Body of pancreas (tissue), 4 donors: Measurements from ENCODE around the gene NPTXR. TPM values are rescaled to one million over a fixed set of nuclear protein-coding genes. Genes with fewer than 3 reads are reported as not detected.
A peak's percentile ranks its signal among the peaks of the same experiment; 100 is the strongest.

Experiments used
- ATAC-seq: fragments of 150-250 bp; one replicate; pipeline ENCODE4 v1.9.1; 2016
- DNase-seq, 4 donors: peaks; one replicate each; pipeline ENCODE4 v3.0.0-alpha.2; 2019
- H3K27ac ChIP-seq, 4 donors: fragments of 200-600 bp; sonication (generic); 1 replicate in 3 of 4; 2 replicates in 1 of 4; pipeline versions ENCODE4 v1.5.1 to v1.6.1; 2016 to 2019; ENCODE audit warnings: mild to moderate bottlenecking in 1 of 4, mixed read lengths in 1 of 4, moderate library complexity in 1 of 4
- H3K27me3 ChIP-seq, 2 donors: fragments of 200-600 bp; sonication (generic); one replicate each; pipeline ENCODE4 v1.6.0; 2016; ENCODE audit warnings: mild to moderate bottlenecking in 1 of 2
- H3K36me3 ChIP-seq, 2 donors: fragments of 200-600 bp; sonication (generic); replicated peaks in 1 of 2; 2 replicates each; pipeline ENCODE4 v1.5.1; 2016; ENCODE audit warnings: low read depth in 2 of 2; ENCODE audit not compliant: insufficient read depth in 1 of 2
- H3K4me1 ChIP-seq: fragments of 200-600 bp; sonication (generic); one replicate; pipeline ENCODE4 v1.6.0; 2016
- H3K4me3 ChIP-seq, 2 donors: fragments of 200-600 bp; sonication (generic); 1 replicate in 1 of 2; 2 replicates in 1 of 2; pipeline ENCODE4 v1.5.1; 2016 to 2019
- H3K9me3 ChIP-seq, 3 donors: fragments of 200-600 bp; sonication (generic); 1 replicate in 2 of 3; 2 replicates in 1 of 3; pipeline ENCODE4 v1.5.1; 2016
- CTCF ChIP-seq, 7 experiments: fragments of 450-650 bp in 4 of 7; fragments of 200-600 bp in 3 of 7; sonication (generic) in 3 of 7; IDR thresholded peaks; one replicate each; pipeline ENCODE4 v1.5.1; 2016 to 2019; ENCODE audit warnings: antibody characterized with exemption in 7 of 7
- POLR2A ChIP-seq, 3 donors: fragments of 450-650 bp; IDR thresholded peaks; one replicate each; pipeline ENCODE4 v1.6.1; 2016; ENCODE audit warnings: antibody characterized with exemption in 3 of 3, mild to moderate bottlenecking in 2 of 3
- WGBS, 2 donors: methylation state at CpG; one replicate each; pipeline ENCODE4 v1.1.5; 2017; 5-methylcytosine and 5-hydroxymethylcytosine counted together
- intact Hi-C: fragments of 100-400 bp; cut with DNase I; formaldehyde crosslinking; loops from one replicate; pipeline ENCODE4 v1.15.1; 2023
- total RNA-seq, 2 donors: library from RNA; depleted of rRNA; stranded (reverse); fragments of >200 nt; gene quantifications; one replicate each; pipeline ENCODE4 v1.1.0, GENCODE V29; 2016

NPTXR gene
- total RNA-seq, 2 donors from 2014 or later = 6.0 to 10.5 TPM

- Histone ChIP-seq H3K36me3 (peaks cover 0 to 4% of the 10 kb centered on the region in 2 donors), H3K4me3 (no peak overlapping the region), H3K27me3 (no peaks in the 10 kb centered on the region), H3K27ac (no peak overlapping the region), H3K4me1 (peaks cover 16% of the 10 kb centered on the region), H3K9me3 (no peaks in the 10 kb centered on the region)
- TF ChIP-seq CTCF (IDR thresholded peaks at IDR 0.05) (no peak), POLR2A (IDR thresholded peaks at IDR 0.05) (no peak)
- intact Hi-C loops = no loop called here
- ATAC-seq (no peak), DNase-seq (no peak)
- 93 to 95% methylated on average over 15 of the region's 15 CpGs for WGBS, 2 donors
These were observed 59.8 kb downstream of the NPTXR start for GRCh38 chr22:38784035-38784434.

- intact Hi-C loops = no loop called here
- ATAC-seq = no peak
- H3K4me1 ChIP-seq = peaks cover 7% of the 10 kb centered on the region
- H3K27me3 ChIP-seq = no peaks in the 10 kb centered on the region
- 70 to 71% methylated on average over 13 to 14 of the region's 14 CpGs for WGBS, 2 donors
- H3K4me3 ChIP-seq = no peak overlapping the region
- no peak overlapping the region for H3K27ac ChIP-seq
- TF ChIP-seq CTCF (IDR thresholded peaks at IDR 0.05) (no peak), POLR2A (IDR thresholded peaks at IDR 0.05) (no peak)
- H3K9me3 ChIP-seq = no peaks in the 10 kb centered on the region
- no peak for DNase-seq
- H3K36me3 ChIP-seq = peaks cover 0 to 4% of the 10 kb centered on the region in 2 donors
These were observed 60.7 kb downstream of the NPTXR start for GRCh38 chr22:38783095-38783615.

DNA sequence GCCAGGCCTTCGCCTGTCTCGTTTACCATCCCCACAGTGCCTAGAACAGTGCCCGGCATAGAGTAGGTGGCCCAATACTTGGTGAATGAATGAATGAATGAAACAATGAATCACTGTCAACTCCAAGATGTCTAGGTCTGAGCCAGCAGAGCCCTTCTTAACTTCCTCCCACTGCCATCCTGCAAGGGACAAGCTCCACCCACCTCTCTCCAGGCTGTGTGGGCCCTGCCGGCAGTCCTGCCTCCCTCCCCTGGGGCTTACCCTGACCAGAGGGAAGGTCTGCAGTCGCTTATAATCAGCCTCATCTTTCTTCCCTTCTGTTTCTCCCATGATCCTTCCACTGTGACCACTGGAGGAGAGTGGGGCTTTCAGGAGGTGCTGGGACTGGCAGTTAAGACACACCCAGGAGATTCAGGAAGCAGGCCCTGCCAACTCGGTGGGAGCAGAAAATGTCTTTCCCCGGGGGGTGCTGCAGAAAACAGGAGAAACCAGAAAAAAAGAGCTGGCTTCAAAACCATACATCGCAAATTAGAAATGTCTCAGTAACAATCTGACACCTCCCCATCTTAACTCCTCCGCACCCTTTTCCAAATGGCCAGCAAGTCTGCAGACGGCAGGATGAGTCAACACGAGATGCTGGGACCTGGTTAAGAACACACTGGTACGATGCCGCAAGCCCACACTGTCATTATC is 61.3 kb downstream of the NPTXR start:
- 78 to 84% methylated on average over 13 of the region's 13 CpGs for WGBS, 2 donors
- Histone ChIP-seq H3K27me3 (no peaks in the 10 kb centered on the region), H3K4me3 (no peak overlapping the region), H3K27ac (no peak overlapping the region), H3K4me1 (peaks cover 1% of the 10 kb centered on the region), H3K9me3 (no peaks in the 10 kb centered on the region), H3K36me3 (peaks cover 0 to 4% of the 10 kb centered on the region in 2 donors)
- no peak for TF ChIP-seq POLR2A (IDR thresholded peaks at IDR 0.05)
- TF ChIP-seq CTCF (IDR thresholded peaks at IDR 0.05) = no peak
- no peak for DNase-seq
- intact Hi-C loops = no loop called here
- ATAC-seq = no peak

- Histone ChIP-seq H3K27me3 (no peaks in the 10 kb centered on the region), H3K4me1 (no peaks in the 10 kb centered on the region), H3K9me3 (no peaks in the 10 kb centered on the region), H3K27ac (no peak overlapping the region), H3K36me3 (peaks cover 0 to 4% of the 10 kb centered on the region in 2 donors), H3K4me3 (no peak overlapping the region)
- intact Hi-C loops = no loop called here
- no peak for ATAC-seq
- peak in 1 of 4 donors; percentile 33 for DNase-seq
- WGBS, 2 donors = 74 to 75% methylated on average over 10 to 13 of the region's 13 CpGs
- TF ChIP-seq CTCF (IDR thresholded peaks at IDR 0.05) = no peak
- TF ChIP-seq POLR2A (IDR thresholded peaks at IDR 0.05) = no peak
These were observed 62.8 kb downstream of the NPTXR start for GRCh38 chr22:38781033-38781432.
